OCI-LY1 (cell line): Measurements from ENCODE around the gene SF3B1.

Source experiments
- H2AFZ ChIP-seq: fragments of 200-600 bp; sonication (generic), shearing (Covaris generic); 2 replicates; pipeline ENCODE4 v1.6.0; 2014; ENCODE audit warnings: antibody characterized with exemption, mild to moderate bottlenecking, low read length
- H3F3A ChIP-seq: fragments of 200-600 bp; sonication (generic), shearing (Covaris generic); 2 replicates; pipeline ENCODE4 v1.6.0; 2014; ENCODE audit warnings: mild to moderate bottlenecking, antibody characterized with exemption, low read length, moderate library complexity; ENCODE audit not compliant: insufficient read depth
- H3K27ac ChIP-seq: fragments of 200-600 bp; sonication (generic); 2 replicates; pipeline ENCODE4 v1.5.1; 2014; ENCODE audit warnings: low read length, mixed run types, mild to moderate bottlenecking, low read depth; ENCODE audit not compliant: poor library complexity, severe bottlenecking
- H3K27me3 ChIP-seq: fragments of 200-600 bp; sonication (generic); 2 replicates; pipeline ENCODE4 v1.6.0; 2014; ENCODE audit warnings: antibody characterized with exemption, mild to moderate bottlenecking, low read length, moderate library complexity; ENCODE audit not compliant: insufficient read depth
- H3K36me3 ChIP-seq: fragments of 200-600 bp; sonication (generic); 2 replicates; pipeline ENCODE4 v1.6.1; 2014; ENCODE audit warnings: mild to moderate bottlenecking, antibody characterized with exemption, low read length, moderate library complexity, mixed read lengths; ENCODE audit not compliant: insufficient read depth
- H3K4me1 ChIP-seq: fragments of 200-600 bp; sonication (generic); 2 replicates; pipeline ENCODE4 v1.5.1; 2014; ENCODE audit warnings: mild to moderate bottlenecking, low read length, moderate library complexity; ENCODE audit not compliant: insufficient read depth, severe bottlenecking
- H3K4me2 ChIP-seq: fragments of 200-600 bp; sonication (generic), shearing (Covaris generic); 2 replicates; pipeline ENCODE4 v1.6.1; 2014; ENCODE audit warnings: low read length
- H3K4me3 ChIP-seq: fragments of 200-600 bp; sonication (generic); 2 replicates; pipeline ENCODE4 v1.5.1; 2014; ENCODE audit warnings: low read length, low read depth, mild to moderate bottlenecking, mixed read lengths; ENCODE audit not compliant: poor library complexity, severe bottlenecking
- H3K79me2 ChIP-seq: fragments of 200-600 bp; shearing (Covaris generic); 2 replicates; pipeline ENCODE4 v1.6.1; 2016; ENCODE audit warnings: mixed run types, low read length, mixed read lengths; ENCODE audit not compliant: insufficient read depth
- H3K9ac ChIP-seq: fragments of 200-600 bp; sonication (generic), shearing (Covaris generic); 2 replicates; pipeline ENCODE4 v1.6.1; 2014; ENCODE audit warnings: mild to moderate bottlenecking, low read length, mixed read lengths
- H3K9me2 ChIP-seq: fragments of 200-600 bp; sonication (generic), shearing (Covaris generic); 2 replicates; pipeline ENCODE4 v1.6.1; 2014; ENCODE audit warnings: low read depth, mild to moderate bottlenecking, low read length, mixed read lengths
- H3K9me3 ChIP-seq: fragments of 200-600 bp; shearing (Covaris generic); 2 replicates; pipeline ENCODE4 v1.6.1; 2014; ENCODE audit warnings: low read length, mixed read lengths
- H4K20me1 ChIP-seq: fragments of 200-600 bp; sonication (generic), shearing (Covaris generic); 2 replicates; pipeline ENCODE4 v1.6.0; 2016; ENCODE audit warnings: mild to moderate bottlenecking, low read length; ENCODE audit not compliant: insufficient read depth
- EZH2 ChIP-seq: fragments of 200-600 bp; sonication (generic), shearing (Covaris generic); IDR thresholded peaks from 2 replicates; pipeline ENCODE4 v1.8.0; 2017; ENCODE audit warnings: borderline replicate concordance, mixed run types, mild to moderate bottlenecking, antibody characterized with exemption, low read length, moderate library complexity, mixed read lengths
- TF ChIP-seq, protein P1 (sequence below): fragments of 200-600 bp; sonication (generic), shearing (Covaris generic); IDR thresholded peaks from 2 replicates; pipeline ENCODE4 v1.5.1; 2017; ENCODE audit warnings: mild to moderate bottlenecking, antibody characterized with exemption, low read length, moderate library complexity, mixed read lengths

Gene SF3B1

DNA sequence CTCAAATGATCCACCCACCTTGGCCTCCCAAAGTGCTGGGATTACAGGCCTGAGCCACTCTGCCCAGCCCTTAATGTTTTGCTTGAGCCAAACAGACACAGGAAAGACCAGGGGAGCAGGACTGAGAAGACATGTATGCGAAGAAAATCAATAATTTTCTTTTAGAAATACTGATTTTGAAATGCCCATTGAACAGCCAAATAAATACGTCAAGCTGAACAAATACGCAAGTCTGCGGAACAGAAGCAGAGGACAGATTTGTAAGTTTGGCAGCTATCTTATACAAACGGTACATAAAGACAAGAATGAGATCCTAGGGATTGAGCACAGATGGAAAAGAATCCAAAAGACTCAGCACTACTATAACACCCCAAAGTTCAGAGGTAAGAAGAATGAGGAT, 20.8 kb downstream of the SF3B1 start:
- H3K4me1 ChIP-seq, result no peaks in the 10 kb centered on the region
- no peak overlapping the region for H3K27ac ChIP-seq
- H3K36me3 ChIP-seq, result peaks cover 96% of the 10 kb centered on the region
- H3K9me3 ChIP-seq, result no peaks in the 10 kb centered on the region
- H3K9me2 ChIP-seq, result no peaks in the 10 kb centered on the region
- H3K4me3 ChIP-seq, result no peak overlapping the region
- no peaks in the 10 kb centered on the region for H3K27me3 ChIP-seq
- TF ChIP-seq EZH2, result no peak
- TF ChIP-seq, protein P1, sequence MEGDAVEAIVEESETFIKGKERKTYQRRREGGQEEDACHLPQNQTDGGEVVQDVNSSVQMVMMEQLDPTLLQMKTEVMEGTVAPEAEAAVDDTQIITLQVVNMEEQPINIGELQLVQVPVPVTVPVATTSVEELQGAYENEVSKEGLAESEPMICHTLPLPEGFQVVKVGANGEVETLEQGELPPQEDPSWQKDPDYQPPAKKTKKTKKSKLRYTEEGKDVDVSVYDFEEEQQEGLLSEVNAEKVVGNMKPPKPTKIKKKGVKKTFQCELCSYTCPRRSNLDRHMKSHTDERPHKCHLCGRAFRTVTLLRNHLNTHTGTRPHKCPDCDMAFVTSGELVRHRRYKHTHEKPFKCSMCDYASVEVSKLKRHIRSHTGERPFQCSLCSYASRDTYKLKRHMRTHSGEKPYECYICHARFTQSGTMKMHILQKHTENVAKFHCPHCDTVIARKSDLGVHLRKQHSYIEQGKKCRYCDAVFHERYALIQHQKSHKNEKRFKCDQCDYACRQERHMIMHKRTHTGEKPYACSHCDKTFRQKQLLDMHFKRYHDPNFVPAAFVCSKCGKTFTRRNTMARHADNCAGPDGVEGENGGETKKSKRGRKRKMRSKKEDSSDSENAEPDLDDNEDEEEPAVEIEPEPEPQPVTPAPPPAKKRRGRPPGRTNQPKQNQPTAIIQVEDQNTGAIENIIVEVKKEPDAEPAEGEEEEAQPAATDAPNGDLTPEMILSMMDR, result no peak
- no peaks in the 10 kb centered on the region for H3K79me2 ChIP-seq
- no peaks in the 10 kb centered on the region; the same call in 1 of the 2 replicates for H3F3A ChIP-seq
- H4K20me1 ChIP-seq, result no peaks in the 10 kb centered on the region
- no peak overlapping the region for H3K4me2 ChIP-seq
- no peak overlapping the region for H3K9ac ChIP-seq
- no peak overlapping the region for H2AFZ ChIP-seq

DNA sequence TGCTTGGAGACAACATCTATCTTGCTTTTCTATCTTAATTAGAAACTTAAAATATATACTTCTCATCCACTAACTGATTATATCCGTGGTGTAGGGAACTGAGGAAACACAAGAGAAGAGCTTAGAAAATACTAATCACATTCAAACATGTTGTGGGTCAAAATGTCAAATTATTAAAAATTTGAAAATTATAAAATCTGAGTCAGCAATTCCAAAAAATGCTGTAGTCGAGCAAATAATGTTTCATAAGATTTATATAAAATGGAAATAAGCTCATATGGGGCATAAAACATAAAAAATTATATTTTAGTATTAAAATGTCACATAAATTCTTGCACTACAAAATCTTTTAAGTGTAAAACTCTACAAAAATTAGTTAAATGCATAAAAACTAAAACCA, 29.2 kb downstream of the SF3B1 start:
- H3K4me1 ChIP-seq, result no peaks in the 10 kb centered on the region
- TF ChIP-seq, protein P1, result no peak
- no peak for TF ChIP-seq EZH2
- no peaks in the 10 kb centered on the region for H3K9me2 ChIP-seq
- peaks cover 98% of the 10 kb centered on the region for H3K36me3 ChIP-seq
- no peak overlapping the region for H2AFZ ChIP-seq
- H3F3A ChIP-seq, result no peaks in the 10 kb centered on the region
- H3K4me2 ChIP-seq, result no peak overlapping the region
- no peak overlapping the region for H3K27ac ChIP-seq
- H3K79me2 ChIP-seq, result no peaks in the 10 kb centered on the region
- H3K27me3 ChIP-seq, result no peaks in the 10 kb centered on the region
- H4K20me1 ChIP-seq, result no peaks in the 10 kb centered on the region
- no peak overlapping the region for H3K4me3 ChIP-seq
- no peak overlapping the region for H3K9ac ChIP-seq
- H3K9me3 ChIP-seq, result no peaks in the 10 kb centered on the region

DNA sequence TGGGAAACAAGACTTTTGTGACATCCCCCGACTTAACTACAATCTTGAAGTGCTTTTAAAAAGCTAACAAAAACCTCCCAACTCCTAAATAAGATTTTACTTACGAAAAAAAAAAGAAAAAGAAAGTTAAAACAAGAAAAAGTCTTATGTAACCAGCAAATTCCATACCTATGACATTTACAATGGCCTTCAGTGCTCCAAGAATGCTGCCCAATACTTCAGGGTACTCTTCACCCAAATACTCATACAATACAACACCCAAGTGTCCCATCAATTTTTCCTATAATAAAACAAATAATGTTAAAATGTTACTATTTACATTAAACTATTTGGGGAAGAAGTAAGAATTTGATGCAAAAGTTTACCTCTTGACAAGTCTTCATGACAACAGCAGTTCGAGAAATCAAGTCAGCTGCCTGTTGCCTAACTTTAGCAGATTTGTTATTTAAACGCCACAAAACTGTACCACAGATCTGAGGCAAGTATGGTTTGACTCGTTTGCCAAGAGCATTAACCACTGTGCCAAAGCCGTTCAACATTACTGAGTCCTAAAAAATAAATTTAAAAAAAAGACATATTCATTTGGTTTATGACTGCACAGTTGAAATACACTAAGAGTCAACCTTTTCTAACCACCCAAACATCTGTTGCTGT, 34.8 kb downstream of the SF3B1 start:
- no peaks in the 10 kb centered on the region for H3K9me2 ChIP-seq
- H3K4me3 ChIP-seq, result no peak overlapping the region
- no peak for TF ChIP-seq EZH2
- TF ChIP-seq, protein P1, result no peak
- H3K27ac ChIP-seq, result no peak overlapping the region
- H3K9ac ChIP-seq, result no peak overlapping the region
- no peaks in the 10 kb centered on the region for H3K9me3 ChIP-seq
- no peaks in the 10 kb centered on the region for H3K4me1 ChIP-seq
- H3K4me2 ChIP-seq, result no peak overlapping the region
- no peaks in the 10 kb centered on the region; the same call in 1 of the 2 replicates for H3F3A ChIP-seq
- H3K36me3 ChIP-seq, result peaks cover 99% of the 10 kb centered on the region
- H3K27me3 ChIP-seq, result no peaks in the 10 kb centered on the region
- H3K79me2 ChIP-seq, result no peaks in the 10 kb centered on the region
- no peak overlapping the region for H2AFZ ChIP-seq
- H4K20me1 ChIP-seq, result no peaks in the 10 kb centered on the region
